B cell (primary cell): ENCODE results near the gene DPP10. TPM values are rescaled to one million over a fixed set of nuclear protein-coding genes. Genes with fewer than 3 reads are reported as not detected.

Experiments
- ATAC-seq: fragments of 200-7000 bp; cut with Tn5 transposase; one replicate; pipeline ENCODE4 v1.10.0; 2021; ENCODE audit warnings: low read depth, mild to moderate bottlenecking, moderate number of reproducible peaks, moderate library complexity
- CTCF ChIA-PET: fragments of 350-600 bp; sonication (Branson Sonifier 250); formaldehyde crosslinking; loops from one replicate; lab custom pipeline; 2021; ENCODE audit warnings: antibody characterized with exemption, inconsistent platforms; lab: Charles Lee
- POLR2A ChIA-PET: fragments of 350-600 bp; sonication (Branson Sonifier 250); formaldehyde crosslinking; loops from one replicate; lab custom pipeline; 2021; ENCODE audit warnings: antibody characterized with exemption; lab: Charles Lee
- DNase-seq: peaks from one replicate; pipeline ENCODE4 v3.0.0; 2013
- H2AFZ ChIP-seq: 2 replicates; pipeline ENCODE4 v1.6.1; 2012; ENCODE audit warnings: mild to moderate bottlenecking, low read depth, low read length; ENCODE audit not compliant: insufficient read depth, poor library complexity, severe bottlenecking
- H3K27ac ChIP-seq, 2 donors: 1 replicate in 1 of 2; 2 replicates in 1 of 2; pipeline ENCODE4 v1.5.1; 2012 to 2013; ENCODE audit warnings: low read length in 2 of 2, mild to moderate bottlenecking in 2 of 2, moderate library complexity in 1 of 2
- H3K27me3 ChIP-seq, 4 experiments: fragments of 200-600 bp in 1 of 4; sonication (generic) in 1 of 4; replicated peaks in 1 of 4; 1 replicate in 2 of 4; 2 replicates in 2 of 4; pipeline versions ENCODE4 v1.6.1 to v1.7.0; 2013 to 2016; ENCODE audit warnings: low read length in 3 of 4, mild to moderate bottlenecking in 2 of 4, mixed read lengths in 1 of 4, moderate library complexity in 1 of 4; ENCODE audit not compliant: insufficient read depth in 4 of 4, control insufficient read depth in 3 of 4; ENCODE audit errors: control extremely low read depth in 1 of 4
- H3K36me3 ChIP-seq, 2 experiments: replicated peaks in 1 of 2; 1 replicate in 1 of 2; 2 replicates in 1 of 2; pipeline versions ENCODE4 v1.6.1 to v1.7.1; 2013; ENCODE audit warnings: low read length in 1 of 2; ENCODE audit not compliant: insufficient read depth in 2 of 2, control insufficient read depth in 1 of 2; ENCODE audit errors: control extremely low read depth in 1 of 2, extremely low read depth in 1 of 2
- H3K4me1 ChIP-seq, 2 donors: fragments of 200-600 bp in 1 of 2; sonication (generic) in 1 of 2; 1 replicate in 1 of 2; 2 replicates in 1 of 2; pipeline versions ENCODE4 v1.5.1 to v1.6.1; 2013 to 2017; ENCODE audit warnings: low read length in 2 of 2; ENCODE audit not compliant: control insufficient read depth in 2 of 2, insufficient read depth in 2 of 2
- H3K4me2 ChIP-seq: replicated peaks from 2 replicates; pipeline ENCODE3; 2012; ENCODE audit warnings: mild to moderate bottlenecking, low read depth, low read length; ENCODE audit not compliant: poor library complexity, severe bottlenecking
- H3K4me3 ChIP-seq, 5 experiments: fragments of 200-600 bp in 1 of 5; sonication (generic) in 1 of 5; 1 replicate in 3 of 5; 2 replicates in 2 of 5; pipeline versions ENCODE4 v1.5.1 to v1.7.0; 2011 to 2016; ENCODE audit warnings: low read length in 4 of 5, mild to moderate bottlenecking in 4 of 5, low read depth in 2 of 5, control low read depth in 1 of 5, moderate library complexity in 1 of 5; ENCODE audit not compliant: insufficient read depth in 1 of 5; ENCODE audit errors: control extremely low read depth in 1 of 5, extremely low read depth in 1 of 5
- H3K79me2 ChIP-seq: fragments of 200-600 bp; sonication (generic); one replicate; pipeline ENCODE4 v1.6.0; 2016; ENCODE audit warnings: low read length; ENCODE audit not compliant: control insufficient read depth, insufficient read depth
- H3K9ac ChIP-seq: fragments of 200-600 bp; sonication (generic); 2 replicates; pipeline ENCODE4 v1.6.1; 2017; ENCODE audit warnings: mild to moderate bottlenecking, low read length, moderate library complexity
- H3K9me3 ChIP-seq, 3 donors: one replicate each; pipeline versions ENCODE4 v1.6.1 to v1.7.1; 2013; ENCODE audit warnings: low read length in 2 of 3; ENCODE audit not compliant: control insufficient read depth in 2 of 3, insufficient read depth in 1 of 3; ENCODE audit errors: control extremely low read depth in 1 of 3
- H4K20me1 ChIP-seq: 2 replicates; pipeline ENCODE4 v1.6.0; 2012; ENCODE audit warnings: mild to moderate bottlenecking, low read length; ENCODE audit not compliant: insufficient read depth, control insufficient read depth, poor library complexity, severe bottlenecking
- H3K27ac Mint-ChIP-seq: one replicate; pipeline ENCODE4 v1.8.0; 2021; ENCODE audit warnings: mixed read lengths
- H3K27me3 Mint-ChIP-seq: one replicate; pipeline ENCODE4 v1.8.0; 2021; ENCODE audit warnings: mixed read lengths
- H3K4me1 Mint-ChIP-seq: one replicate; pipeline ENCODE4 v1.8.0; 2021; ENCODE audit warnings: mixed read lengths
- H3K4me3 Mint-ChIP-seq: one replicate; pipeline ENCODE4 v1.8.0; 2021; ENCODE audit warnings: mixed read lengths
- H3K9me3 Mint-ChIP-seq: one replicate; pipeline ENCODE4 v1.8.0; 2022; ENCODE audit warnings: mixed read lengths; ENCODE audit not compliant: insufficient read depth
- CTCF ChIP-seq: fragments of 200-600 bp; IDR thresholded peaks from one replicate; pipeline ENCODE4 v1.8.0; 2022; ENCODE audit warnings: antibody characterized with exemption, mild to moderate bottlenecking
- EZH2 ChIP-seq: IDR thresholded peaks from 2 replicates; pipeline ENCODE4 v1.6.1; 2012; ENCODE audit warnings: borderline replicate concordance, low read depth, mild to moderate bottlenecking, moderate library complexity, low read length; ENCODE audit not compliant: insufficient read depth, poor library complexity, severe bottlenecking
- WGBS: methylation state at CpG from one replicate; pipeline ENCODE4 v1.1.5; 2013; ENCODE audit warnings: missing lambda C conversion rate; ENCODE audit not compliant: insufficient coverage; 5-methylcytosine and 5-hydroxymethylcytosine counted together
- intact Hi-C: fragments of 100-400 bp; cut with micrococcal nuclease; formaldehyde crosslinking; loops from one replicate; pipeline ENCODE4 v1.10.0; 2022
- polyA plus RNA-seq: library from polyadenylated mRNA; depleted of rRNA; stranded (reverse); fragments of >200 nt; gene quantifications from 2 replicates; pipeline ENCODE4 v1.2.3, GENCODE V29; 2012
- total RNA-seq, 2 donors: library from RNA; stranded (reverse); fragments of 120-200 nt in 1 of 2; gene quantifications; 1 replicate in 1 of 2; 2 replicates in 1 of 2; pipeline versions ENCODE4 v1.2.3 to v1.2.4, GENCODE V29; 2013 to 2022

Gene DPP10
- total and polyA plus RNA-seq, 2 donors (not counting 1 experiment from before 2014, with no cell fraction given) = not detected

GRCh38 chr2:115635430-115635829 lies 1193.0 kb downstream of the DPP10 start:
- WGBS = 90% methylated on average over 2 of the region's 2 CpGs
- no peak for ATAC-seq
- H3K4me2 ChIP-seq = no peak overlapping the region

GRCh38 chr2:115649731-115650130 lies 1207.3 kb downstream of the DPP10 start:
- CTCF ChIA-PET = no interaction called here
- Mint-ChIP-seq H3K4me1 (no peaks in the 10 kb centered on the region), H3K4me3 (no peak overlapping the region), H3K9me3 (peaks cover 7% of the 10 kb centered on the region), H3K27me3 (no peaks in the 10 kb centered on the region), H3K27ac (no peak overlapping the region)
- Histone ChIP-seq H3K9me3 (no peaks in the 10 kb centered on the region), H3K27me3 (no peaks in the 10 kb centered on the region), H3K4me3 (no peak overlapping the region), H3K27ac (no peak overlapping the region), H3K36me3 (no peaks in the 10 kb centered on the region), H3K9ac (no peak overlapping the region), H4K20me1 (no peaks in the 10 kb centered on the region), H3K4me1 (no peaks in the 10 kb centered on the region), H3K4me2 (no peak overlapping the region), H2AFZ (no peak overlapping the region), H3K79me2 (no peaks in the 10 kb centered on the region)
- DNase-seq = no peak
- TF ChIP-seq CTCF (no peak), EZH2 (no peak)
- POLR2A ChIA-PET = no interaction called here
- ATAC-seq = no peak
- intact Hi-C loops = no loop called here

More at GRCh38 chr2:115635430-115635829, 1193.0 kb downstream of the DPP10 start:
- Histone ChIP-seq H3K27me3 (no peaks in the 10 kb centered on the region), H3K9me3 (peaks cover 0 to 11% (median 1%) of the 10 kb centered on the region in 3 donors), H3K27ac (no peak overlapping the region), H4K20me1 (no peaks in the 10 kb centered on the region), H3K4me3 (no peak overlapping the region), H3K36me3 (no peaks in the 10 kb centered on the region), H3K79me2 (no peaks in the 10 kb centered on the region), H3K4me1 (no peaks in the 10 kb centered on the region), H2AFZ (no peak overlapping the region), H3K9ac (no peak overlapping the region)
- intact Hi-C loops = no loop called here
- Mint-ChIP-seq H3K4me1 (no peaks in the 10 kb centered on the region), H3K9me3 (peaks cover 10% of the 10 kb centered on the region), H3K27ac (no peak overlapping the region), H3K27me3 (no peaks in the 10 kb centered on the region), H3K4me3 (no peak overlapping the region)
- DNase-seq = no peak
- CTCF ChIA-PET = no interaction called here
- POLR2A ChIA-PET = no interaction called here
- no peak for TF ChIP-seq EZH2
- no peak for TF ChIP-seq CTCF
